Stimulated activated CD4-positive, alpha-beta T cell treated with anti-CD3 and anti-CD28 coated beads, Interleukin-12 subunit alpha, Interleukin-12 subunit beta, amount 100 ng/mL, for 24 hours (primary cell): ENCODE results near the gene MTFMT.
"Not testable (repeated sequence)": the region's sequence is repeated elsewhere in the genome, so short reads cannot be mapped to it uniquely, and the experiment has no call there.

ENCODE experiments used
- DNase-seq, 2 experiments: peaks; one replicate each; pipeline ENCODE4 v3.0.0-alpha.2; 2020; ENCODE audit warnings: low read depth in 2 of 2

The MTFMT gene

GRCh38 chr15:65028921-65029735, at the start of gene MTFMT:
MTFMT (minus strand) TSS chr15:65029639; CDS start chr15:65029613, 26 bp downstream.
- peak; percentile 87 to 98 for DNase-seq

GRCh38 chr15:65077981-65078352, 48.5 kb upstream of the MTFMT start:
- DNase-seq: peak; percentile 23 to 44

GRCh38 chr15:65077291-65077980, 48.0 kb upstream of the MTFMT start:
- DNase-seq: no peak

GRCh38 chr15:65076486-65077290, 47.2 kb upstream of the MTFMT start, which contains the start of gene KBTBD13:
KBTBD13 (plus strand) TSS chr15:65076746; CDS start chr15:65076816, 70 bp downstream.
- DNase-seq: no peak

GRCh38 chr15:65075607-65076395, 46.4 kb upstream of the MTFMT start:
- not testable (repeated sequence) for DNase-seq

- DNase-seq: not testable (repeated sequence)
These were observed 45.5 kb upstream of the MTFMT start for GRCh38 chr15:65074946-65075345.

GRCh38 chr15:65072617-65073016, 43.2 kb upstream of the MTFMT start:
- DNase-seq: no peak

- no peak for DNase-seq
These were observed 42.6 kb upstream of the MTFMT start for GRCh38 chr15:65072027-65072426.

- DNase-seq: no peak
These were observed 42.0 kb upstream of the MTFMT start for GRCh38 chr15:65071381-65071811.

- DNase-seq: no peak
These were observed 40.5 kb upstream of the MTFMT start for GRCh38 chr15:65069779-65070546.

GRCh38 chr15:65069179-65069578, 39.7 kb upstream of the MTFMT start:
- no peak for DNase-seq

GRCh38 chr15:65068403-65068788, 39.0 kb upstream of the MTFMT start:
- DNase-seq: no peak

GRCh38 chr15:65067645-65068402, 38.4 kb upstream of the MTFMT start, which contains the start of gene RASL12:
RASL12 (minus strand) TSS chr15:65067991; CDS start chr15:65067835, 156 bp downstream.
- DNase-seq: no peak

- DNase-seq: no peak
These were observed 37.8 kb upstream of the MTFMT start for GRCh38 chr15:65067317-65067644.

GRCh38 chr15:65066635-65067316, 37.3 kb upstream of the MTFMT start:
- DNase-seq: no peak

- DNase-seq: no peak
These were observed 36.7 kb upstream of the MTFMT start for GRCh38 chr15:65066001-65066634.

- DNase-seq: no peak
These were observed 33.3 kb upstream of the MTFMT start for GRCh38 chr15:65062726-65063125.

GRCh38 chr15:65062061-65062460, 32.6 kb upstream of the MTFMT start:
- no peak for DNase-seq
